H1 (cell line): Measurements from ENCODE around the gene SOCS7. TPM values are rescaled to one million over a fixed set of nuclear protein-coding genes. Genes with fewer than 3 reads are reported as not detected.

Experiments
- CTCF ChIA-PET: fragments of 300-600 bp; sonication (Branson Sonifier 250); formaldehyde crosslinking; loops from one replicate; lab custom pipeline; 2021; ENCODE audit not compliant: partially characterized antibody; lab: Charles Lee
- POLR2A ChIA-PET: fragments of 300-600 bp; sonication (Branson Sonifier 250); formaldehyde crosslinking; loops from one replicate; lab custom pipeline; 2021; ENCODE audit warnings: inconsistent platforms; ENCODE audit not compliant: partially characterized antibody; lab: Charles Lee
- DNase-seq, 2 experiments: peaks; one replicate each; pipeline versions ENCODE4 v3.0.0 to v3.0.0-alpha.2; 2010 to 2022; ENCODE audit warnings: low spot score in 2 of 2, low read depth in 1 of 2, mixed read lengths in 1 of 2
- FAIRE-seq: peaks from 2 replicates; lab custom pipeline; 2011; peaks lifted over from hg19 to GRCh38; lab: Jason Lieb, UNC
- H2AFZ ChIP-seq: 2 replicates; pipeline ENCODE4 v1.8.1; 2012; ENCODE audit warnings: low read length, inconsistent platforms
- H2AK5ac ChIP-seq: 2 replicates; pipeline ENCODE4 v1.6.1; 2013; ENCODE audit warnings: low read depth, low read length
- H2BK120ac ChIP-seq: replicated peaks from 2 replicates; pipeline ENCODE3; 2013; ENCODE audit warnings: low read depth, low read length, inconsistent platforms
- H2BK12ac ChIP-seq: 2 replicates; pipeline ENCODE4 v1.6.1; 2013; ENCODE audit warnings: low read depth, low read length
- H2BK15ac ChIP-seq: 2 replicates; pipeline ENCODE4 v1.6.1; 2013; ENCODE audit warnings: low read length
- H2BK20ac ChIP-seq: 2 replicates; pipeline ENCODE4 v1.6.1; 2013; ENCODE audit warnings: low read length
- H2BK5ac ChIP-seq: 2 replicates; pipeline ENCODE4 v1.6.1; 2013; ENCODE audit warnings: low read depth, low read length
- H3K14ac ChIP-seq: 2 replicates; pipeline ENCODE4 v1.6.1; 2013; ENCODE audit warnings: inconsistent platforms; ENCODE audit not compliant: insufficient read length
- H3K18ac ChIP-seq: 2 replicates; pipeline ENCODE4 v1.6.1; 2013; ENCODE audit warnings: low read length; ENCODE audit errors: extremely low read depth
- H3K23ac ChIP-seq: 2 replicates; pipeline ENCODE4 v1.6.1; 2013; ENCODE audit warnings: inconsistent platforms; ENCODE audit not compliant: insufficient read length
- H3K23me2 ChIP-seq: 2 replicates; pipeline ENCODE4 v1.6.1; 2013; ENCODE audit warnings: low read depth, low read length
- H3K27ac ChIP-seq: 2 replicates; pipeline ENCODE4 v1.6.1; 2011; ENCODE audit warnings: low read depth, low read length, inconsistent platforms
- H3K27me3 ChIP-seq, 4 experiments: replicated peaks in 1 of 4; 1 replicate in 1 of 4; 2 replicates in 3 of 4; pipeline versions ENCODE4 v1.6.1 to v1.8.1; 2011 to 2013; ENCODE audit warnings: low read length in 3 of 4, mild to moderate bottlenecking in 3 of 4, inconsistent platforms in 2 of 4, mixed read lengths in 2 of 4, moderate library complexity in 1 of 4; ENCODE audit not compliant: control insufficient read depth in 3 of 4, insufficient read depth in 3 of 4; ENCODE audit errors: extremely low read depth in 1 of 4
- H3K36me3 ChIP-seq, 4 experiments: 2 replicates each; pipeline versions ENCODE4 v1.6.1 to v1.8.1; 2011 to 2013; ENCODE audit warnings: mild to moderate bottlenecking in 4 of 4, low read length in 3 of 4, moderate library complexity in 2 of 4, control low read depth in 1 of 4, inconsistent platforms in 1 of 4; ENCODE audit not compliant: insufficient read depth in 4 of 4, control insufficient read depth in 2 of 4
- H3K4ac ChIP-seq: replicated peaks from 2 replicates; pipeline ENCODE3; 2013; ENCODE audit warnings: low read length, low read depth, mixed read lengths, inconsistent platforms; ENCODE audit not compliant: insufficient read length
- H3K4me1 ChIP-seq, 4 experiments: replicated peaks in 1 of 4; 1 replicate in 1 of 4; 2 replicates in 3 of 4; pipeline versions ENCODE4 v1.6.1 to v1.8.1; 2011 to 2013; ENCODE audit warnings: low read length in 3 of 4, inconsistent platforms in 2 of 4, mixed read lengths in 1 of 4; ENCODE audit not compliant: insufficient read depth in 4 of 4, control insufficient read depth in 3 of 4
- H3K4me2 ChIP-seq, 2 experiments: 2 replicates each; pipeline versions ENCODE4 v1.6.1 to v1.8.1; 2011 to 2013; ENCODE audit warnings: low read depth in 2 of 2, low read length in 2 of 2, control low read depth in 1 of 2, inconsistent platforms in 1 of 2, mild to moderate bottlenecking in 1 of 2; ENCODE audit not compliant: insufficient read depth in 1 of 2
- H3K4me3 ChIP-seq, 4 experiments: fragments of 200-600, 300-600 bp in 1 of 4; sonication (generic), shearing (Covaris generic), sonication (Bioruptor Twin) in 1 of 4; 2 replicates each; pipeline versions ENCODE4 v1.5.1 to v1.8.1; 2011 to 2016; ENCODE audit warnings: low read length in 4 of 4, low read depth in 3 of 4, control low read depth in 2 of 4, inconsistent platforms in 2 of 4, mild to moderate bottlenecking in 2 of 4, mixed read lengths in 1 of 4, moderate library complexity in 1 of 4; ENCODE audit not compliant: insufficient read depth in 2 of 4; ENCODE audit errors: extremely low read depth in 1 of 4
- H3K56ac ChIP-seq: replicated peaks from 2 replicates; pipeline ENCODE3; 2013; ENCODE audit warnings: low read depth, mild to moderate bottlenecking, mixed read lengths, low read length, inconsistent platforms; ENCODE audit not compliant: insufficient read length
- H3K79me1 ChIP-seq: 2 replicates; pipeline ENCODE4 v1.6.1; 2013; ENCODE audit warnings: low read depth, low read length, control low read depth
- H3K79me2 ChIP-seq, 2 experiments: 2 replicates each; pipeline versions ENCODE4 v1.6.1 to v1.8.1; 2012 to 2013; ENCODE audit warnings: low read length in 2 of 2, mild to moderate bottlenecking in 2 of 2, inconsistent platforms in 1 of 2; ENCODE audit not compliant: insufficient read depth in 2 of 2, control insufficient read depth in 1 of 2
- H3K9ac ChIP-seq, 4 experiments: replicated peaks in 1 of 4; 1 replicate in 1 of 4; 2 replicates in 3 of 4; pipeline versions ENCODE4 v1.6.1 to v1.8.1; 2011 to 2013; ENCODE audit warnings: low read depth in 3 of 4, low read length in 3 of 4, control low read depth in 2 of 4, mild to moderate bottlenecking in 2 of 4, moderate library complexity in 2 of 4, inconsistent platforms in 1 of 4; ENCODE audit errors: extremely low read depth in 1 of 4
- H3K9me3 ChIP-seq, 2 experiments: 2 replicates each; pipeline versions ENCODE4 v1.6.1 to v1.8.1; 2012 to 2013; ENCODE audit warnings: mild to moderate bottlenecking in 2 of 2, moderate library complexity in 2 of 2, control low read depth in 1 of 2, inconsistent platforms in 1 of 2, low read depth in 1 of 2, low read length in 1 of 2, mixed read lengths in 1 of 2; ENCODE audit not compliant: insufficient read depth in 2 of 2
- H4K20me1 ChIP-seq, 2 experiments: replicated peaks in 1 of 2; 2 replicates each; pipeline versions ENCODE3 to v1.8.1; 2011 to 2013; ENCODE audit warnings: inconsistent platforms in 2 of 2, low read length in 2 of 2, mild to moderate bottlenecking in 1 of 2; ENCODE audit not compliant: insufficient read depth in 2 of 2, control insufficient read depth in 1 of 2
- H4K5ac ChIP-seq: 2 replicates; pipeline ENCODE4 v1.6.1; 2013; ENCODE audit warnings: low read length, low read depth, mixed read lengths, inconsistent platforms; ENCODE audit not compliant: insufficient read length
- H4K8ac ChIP-seq: 2 replicates; pipeline ENCODE4 v1.8.0; 2013; ENCODE audit warnings: mild to moderate bottlenecking, moderate library complexity, low read length, inconsistent platforms; ENCODE audit not compliant: insufficient read depth; ENCODE audit errors: extremely low read depth
- H4K91ac ChIP-seq: replicated peaks from 2 replicates; pipeline ENCODE3; 2013; ENCODE audit warnings: low read length, mixed read lengths, inconsistent platforms; ENCODE audit not compliant: insufficient read length
- EZH2 ChIP-seq: fragments of 200-600 bp; sonication (generic); IDR thresholded peaks from 2 replicates; pipeline ENCODE4 v1.7.1; 2012; ENCODE audit warnings: low read depth, mild to moderate bottlenecking, moderate library complexity, low read length, inconsistent platforms; ENCODE audit not compliant: severe bottlenecking
- KDM1A ChIP-seq: fragments of 200-600, 300-600 bp; sonication (generic); IDR thresholded peaks from 2 replicates; pipeline ENCODE4 v1.7.1; 2016; ENCODE audit warnings: mild to moderate bottlenecking, low read length, borderline replicate concordance
- KDM5A ChIP-seq: fragments of 200-600 bp; IDR thresholded peaks from 2 replicates; pipeline ENCODE4 v1.7.1; 2012; ENCODE audit warnings: mild to moderate bottlenecking, low read length, inconsistent platforms, mixed read lengths
- NANOG ChIP-seq: IDR thresholded peaks from 2 replicates; pipeline ENCODE4 v1.6.1; 2011; ENCODE audit warnings: low read length, low read depth, mild to moderate bottlenecking, inconsistent platforms; ENCODE audit not compliant: insufficient read depth, poor library complexity, severe bottlenecking
- YY1 ChIP-seq: IDR thresholded peaks from 2 replicates; pipeline ENCODE4 v1.6.1; 2011; ENCODE audit warnings: low read depth, mild to moderate bottlenecking, low read length
- whole genome bisulfite sequencing, 2 experiments: shearing (Covaris generic) in 1 of 2; methylation state at CpG; one replicate each; pipeline versions ENCODE4 v1.1.6 to v1.1.7; 2013 to 2015; ENCODE audit warnings: low lambda C conversion rate in 2 of 2, mixed read lengths in 2 of 2, inconsistent platforms in 1 of 2, low coverage in 1 of 2, missing lambda C conversion rate in 1 of 2; ENCODE audit not compliant: insufficient replicate concordance in 2 of 2, insufficient coverage in 1 of 2, insufficient read length in 1 of 2; ENCODE audit errors: extremely low coverage in 1 of 2, missing lambda C conversion rate in 1 of 2; 5-methylcytosine and 5-hydroxymethylcytosine counted together
- polyA plus RNA-seq, 7 experiments: library from polyadenylated mRNA; depleted of rRNA in 3 of 7; stranded (reverse) in 5 of 7; unstranded in 2 of 7; fragments of >200 nt in 5 of 7; fragments of 200-250 nt in 2 of 7; gene quantifications; 1 replicate in 5 of 7; 2 replicates in 1 of 7; 4 replicates in 1 of 7; pipeline versions ENCODE4 v1.2.1 to v1.2.3, GENCODE V29; 2011 to 2013; ENCODE audit warnings: missing spikeins in 2 of 7, mixed read lengths in 2 of 7
- total RNA-seq: library from RNA; stranded (reverse); fragmentation: NEBNext Ultra II Directional; extraction: Animal tissue kit (Norgen Biotek cat#: 25700); gene quantifications from 2 replicates; pipeline ENCODE4 v1.2.1, GENCODE V29; 2021

The SOCS7 gene
- total and polyA plus RNA-seq, 2 of the 8 experiments (the other 6 are each of a cell fraction or from before 2014, with no cell fraction given), result 13.5 to 26.9 TPM

DNA sequence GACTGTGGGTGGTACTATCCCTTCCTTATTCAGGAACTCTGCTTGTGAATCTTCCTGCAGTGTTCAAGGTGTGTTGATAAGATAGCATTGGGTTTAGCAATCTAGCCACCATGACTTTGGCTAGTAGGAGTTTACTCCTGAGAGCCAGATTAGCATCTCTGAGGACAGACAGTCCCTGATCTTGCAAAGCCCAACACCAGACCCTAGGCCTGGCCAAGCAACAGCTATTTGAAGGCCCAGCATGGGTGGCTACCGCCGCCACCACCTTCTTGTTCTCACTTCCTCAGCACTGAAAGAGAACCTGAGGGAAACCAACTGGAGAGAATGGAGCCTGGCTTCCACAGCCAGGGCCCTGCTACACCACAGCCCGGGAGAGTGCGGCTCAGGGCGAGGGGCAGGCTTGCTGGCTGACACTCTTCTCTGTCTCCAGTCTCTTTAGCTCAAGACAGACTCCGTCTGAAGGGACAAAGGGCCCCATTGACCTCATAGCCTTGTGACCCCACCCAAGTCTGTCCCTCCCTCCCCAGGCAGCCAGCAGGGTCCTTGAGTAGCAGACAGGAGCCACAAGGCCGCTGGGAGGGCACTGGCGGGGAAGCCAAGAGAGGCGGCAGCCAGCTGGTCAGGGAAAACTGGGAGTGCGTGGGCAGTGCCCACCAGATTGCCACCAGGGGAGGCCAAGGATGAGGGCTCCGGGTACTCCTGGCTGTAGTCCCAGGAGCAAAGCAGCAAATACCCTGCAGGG, 65.7 kb downstream of the SOCS7 start:
- 0 out of 4 replicates have a peak, but pooled peaks cover 0 to 3% of the 10 kb centered on the region in 2 experiments for H3K79me2 ChIP-seq
- H3K56ac ChIP-seq, result no peak overlapping the region
- no peak overlapping the region for H2AFZ ChIP-seq
- no peak for TF ChIP-seq YY1
- TF ChIP-seq EZH2, result peak; percentile 19
- no peak for TF ChIP-seq NANOG
- TF ChIP-seq KDM1A, result peak; percentile 95
- no peak for TF ChIP-seq KDM5A
- H3K36me3 ChIP-seq, result no peaks in the 10 kb centered on the region
- H4K5ac ChIP-seq, result no peak overlapping the region
- no peak overlapping the region for H3K23ac ChIP-seq
- ChIA-PET CTCF (interaction anchor here (0.8 to 24.5 kb wide), 8 partner anchors 9 to 85 kb away, joined by 3 to 400 read pairs (median 4); partner anchors contain the start of genes ARHGAP23, GPR179 and SOCS7), POLR2A (interaction anchor here (1.0 to 6.6 kb wide), 8 partner anchors 34 to 97 kb away, joined by 3 to 61 read pairs (median 6); partner anchors contain the start of genes GPR179 and SOCS7)
- no peak for FAIRE-seq
- H4K91ac ChIP-seq, result peak overlapping the region; percentile 63
- H2BK15ac ChIP-seq, result peak overlapping the region; percentile 90; the same call in 1 of the 2 replicates
- 81% methylated on average over 9 of the region's 11 CpGs; no CpG with 5 or more reads in 1 of the 2 experiments for WGBS, 2 experiments
- H3K4me2 ChIP-seq, result no peak overlapping the region
- no peak overlapping the region for H3K27ac ChIP-seq
- H3K4me1 ChIP-seq, result peaks cover 15 to 62% (median 52%) of the 10 kb centered on the region in 4 experiments
- peak overlapping the region; percentile 100 for H2BK12ac ChIP-seq
- H3K27me3 ChIP-seq, result peaks cover 0 to 19% (median 7%) of the 10 kb centered on the region in 4 experiments; a peak in 4 of 7 replicates
- H4K8ac ChIP-seq, result no peak overlapping the region
- H2BK5ac ChIP-seq, result peak overlapping the region; percentile 79; the same call in 1 of the 2 replicates
- H2BK20ac ChIP-seq, result peak overlapping the region; percentile 97
- H3K4me3 ChIP-seq, result no peak overlapping the region
- H3K4ac ChIP-seq, result peak overlapping the region; percentile 63
- peaks cover 14% of the 10 kb centered on the region; the same call in 1 of the 2 replicates for H3K23me2 ChIP-seq
- H3K9ac ChIP-seq, result no peak overlapping the region
- peak overlapping the region; percentile 3 for H3K18ac ChIP-seq
- peak overlapping the region; percentile 88; the same call in 1 of the 2 replicates for H2AK5ac ChIP-seq
- H3K14ac ChIP-seq, result no peak overlapping the region
- no peak for DNase-seq
- no peaks in the 10 kb centered on the region for H3K9me3 ChIP-seq
- no peaks in the 10 kb centered on the region for H3K79me1 ChIP-seq
- H2BK120ac ChIP-seq, result peak overlapping the region; percentile 45
- H4K20me1 ChIP-seq, result no peaks in the 10 kb centered on the region
